K562 (cell line): ENCODE measurements around the gene WDR62. TPM values are rescaled to one million over a fixed set of nuclear protein-coding genes. Genes with fewer than 3 reads are reported as not detected.

Experiments
- ATAC-seq: fragments of 200-7000 bp; cut with Tn5 transposase; 3 replicates; pipeline ENCODE4 v1.9.1; 2020; ENCODE audit warnings: moderate library complexity
- BruUV-seq: library from RNA; stranded (reverse); fragments of 400-500 nt; replicated peaks from 2 replicates; lab custom pipeline; 2021; lab: Mats Ljungman, UMichigan
- CTCF ChIA-PET: fragments of 300-600 bp; formaldehyde crosslinking; extraction: SDS; loops from one replicate; lab custom pipeline; 2021; ENCODE audit warnings: low intra/inter-chr PET ratio; lab: Yijun Ruan, JAX
- POLR2A ChIA-PET: fragments of 300-600, 350-650 bp; sonication (Branson Sonifier 250); formaldehyde crosslinking; extraction: SDS; loops from one replicate; lab custom pipeline; 2021; ENCODE audit warnings: antibody characterized with exemption, inconsistent platforms; lab: Yijun Ruan, JAX
- DNase-seq, 4 experiments: peaks; one replicate each; pipeline versions ENCODE4 v3.0.0 to v3.0.0-alpha.2; 2011 to 2018; ENCODE audit warnings: low spot score in 3 of 4, mixed read lengths in 3 of 4; ENCODE audit errors: extremely low read depth in 1 of 4
- FAIRE-seq: peaks from 2 replicates; lab custom pipeline; 2011; peaks lifted over from hg19 to GRCh38; lab: Jason Lieb, UNC
- H2AFZ ChIP-seq: 2 replicates; pipeline ENCODE4 v1.6.0; 2011; ENCODE audit warnings: low read depth, low read length, control low read depth, inconsistent platforms
- H3K27ac ChIP-seq: fragments of 200-600 bp; 3 replicates; pipeline ENCODE4 v1.8.0; 2011; ENCODE audit warnings: low read depth, mild to moderate bottlenecking, control low read depth, inconsistent platforms, low read length, moderate library complexity, mixed read lengths; ENCODE audit errors: extremely low read depth
- H3K27me3 ChIP-seq, 2 experiments: fragments of 300-600 bp in 1 of 2; 2 replicates in 1 of 2; 3 replicates in 1 of 2; pipeline versions ENCODE4 v1.6.0 to v1.8.0; 2011; ENCODE audit warnings: inconsistent platforms in 2 of 2, low read length in 2 of 2, mild to moderate bottlenecking in 1 of 2, mixed read lengths in 1 of 2, moderate library complexity in 1 of 2; ENCODE audit not compliant: control insufficient read depth in 2 of 2, insufficient read depth in 2 of 2
- H3K36me3 ChIP-seq: fragments of 300-600 bp; 3 replicates; pipeline ENCODE4 v1.8.0; 2011; ENCODE audit warnings: mild to moderate bottlenecking, low read length, inconsistent platforms; ENCODE audit not compliant: control insufficient read depth, insufficient read depth
- H3K4me1 ChIP-seq, 2 experiments: fragments of 200-600 bp in 1 of 2; replicated peaks in 1 of 2; 2 replicates in 1 of 2; 3 replicates in 1 of 2; pipeline versions ENCODE4 v1.5.1 to v1.8.0; 2011; ENCODE audit warnings: inconsistent platforms in 2 of 2, low read length in 2 of 2, mild to moderate bottlenecking in 1 of 2, mixed read lengths in 1 of 2, moderate library complexity in 1 of 2; ENCODE audit not compliant: control insufficient read depth in 2 of 2, insufficient read depth in 2 of 2
- H3K4me2 ChIP-seq: 2 replicates; pipeline ENCODE4 v1.6.1; 2011; ENCODE audit warnings: low read length, control low read depth, inconsistent platforms, mixed read lengths; ENCODE audit not compliant: insufficient read depth
- H3K4me3 ChIP-seq: fragments of 200-600 bp; sonication (generic), shearing (Covaris generic); 2 replicates; pipeline ENCODE4 v1.5.1; 2016; ENCODE audit warnings: control low read depth, inconsistent platforms
- H3K79me2 ChIP-seq: fragments of 200-600 bp; 3 replicates; pipeline ENCODE4 v1.8.0; 2011; ENCODE audit warnings: low read length, inconsistent platforms; ENCODE audit not compliant: control insufficient read depth, insufficient read depth
- H3K9ac ChIP-seq, 2 experiments: 2 replicates each; pipeline versions ENCODE4 v1.6.0 to v1.6.1; 2011; ENCODE audit warnings: low read depth in 2 of 2, low read length in 2 of 2, control low read depth in 1 of 2, inconsistent platforms in 1 of 2, mild to moderate bottlenecking in 1 of 2, mixed read lengths in 1 of 2; ENCODE audit not compliant: insufficient read depth in 1 of 2
- H3K9me1 ChIP-seq: one replicate; pipeline ENCODE4 v1.6.0; 2011; ENCODE audit warnings: inconsistent platforms, mild to moderate bottlenecking, low read length, moderate library complexity; ENCODE audit not compliant: control insufficient read depth, insufficient read depth
- H3K9me3 ChIP-seq: replicated peaks from 2 replicates; pipeline ENCODE4 v1.5.1; 2011; ENCODE audit warnings: low read depth, low read length, inconsistent platforms; ENCODE audit not compliant: control insufficient read depth, insufficient read depth
- H4K20me1 ChIP-seq: replicated peaks from 2 replicates; pipeline ENCODE4 v1.6.1; 2011; ENCODE audit warnings: low read length, inconsistent platforms, mixed read lengths; ENCODE audit not compliant: control insufficient read depth, insufficient read depth
- BCOR ChIP-seq: fragments of 450-650 bp; IDR thresholded peaks from 2 replicates; pipeline ENCODE4 v1.6.1; 2016
- KAT2B ChIP-seq: IDR thresholded peaks from one replicate; pipeline ENCODE4 v1.6.1; 2012; ENCODE audit warnings: low read depth, mild to moderate bottlenecking, control low read depth, inconsistent platforms, low read length, moderate library complexity
- KDM1A ChIP-seq, 2 experiments: fragments of 450-650 bp; IDR thresholded peaks; 2 replicates each; pipeline ENCODE4 v1.6.1; 2016; ENCODE audit warnings: mild to moderate bottlenecking in 2 of 2
- MEIS2 ChIP-seq: fragments of 450-650 bp; IDR thresholded peaks from 2 replicates; pipeline ENCODE4 v1.6.1; 2014; ENCODE audit warnings: mild to moderate bottlenecking; ENCODE audit not compliant: partially characterized antibody
- PTRF ChIP-seq: fragments of 450-650 bp; IDR thresholded peaks from 2 replicates; pipeline ENCODE4 v1.6.1; 2016; ENCODE audit warnings: mild to moderate bottlenecking, missing genetic modification characterization, missing compliant biosample characterization
- RBM25 ChIP-seq: fragments of 200-400 bp; formaldehyde crosslinking; IDR thresholded peaks from 2 replicates; pipeline ENCODE4 v1.6.1; 2018; ENCODE audit warnings: low read length, low read depth, moderate library complexity; ENCODE audit not compliant: severe bottlenecking
- ZFP36 ChIP-seq: fragments of 150-350 bp; IDR thresholded peaks from 2 replicates; pipeline ENCODE4 v1.6.1; 2018; ENCODE audit warnings: low read length, low read depth; ENCODE audit not compliant: partially characterized antibody
- ZNF239 ChIP-seq: fragments of 250-450 bp; sonication (Bioruptor Pico); IDR thresholded peaks from 2 replicates; pipeline ENCODE4 v1.4.0; 2020; ENCODE audit warnings: mild to moderate bottlenecking
- WGBS: fragments of 100-300 bp; shearing (Covaris generic); methylation state at CpG from one replicate; pipeline ENCODE4 v1.1.6; 2016; ENCODE audit warnings: low coverage, mixed read lengths; ENCODE audit not compliant: insufficient coverage; ENCODE audit errors: missing lambda C conversion rate; 5-methylcytosine and 5-hydroxymethylcytosine counted together
- in situ Hi-C: fragments of 300-500 bp; cut with MboI; formaldehyde crosslinking; loops from 4 replicates; pipeline ENCODE4 v1.15.0; 2018; ENCODE audit warnings: inconsistent platforms, mixed read lengths
- intact Hi-C: fragments of 100-400 bp; cut with micrococcal nuclease; formaldehyde crosslinking; loops from 2 replicates; pipeline ENCODE4 v1.14.2; 2022
- polyA plus RNA-seq, 8 experiments: library from polyadenylated mRNA; depleted of rRNA in 4 of 8; stranded (reverse) in 5 of 8; unstranded in 3 of 8; fragments of >200 nt; fragmentation: Nextera tagmentation in 2 of 8; fragmentation: Illumina TruSeq in 1 of 8; extraction: Ambion mirVana in 2 of 8; extraction: Trizol in 1 of 8; gene quantifications; 2 replicates each; pipeline versions ENCODE4 v1.2.1 to v1.2.3, GENCODE V29; 2011 to 2014; ENCODE audit warnings: inconsistent platforms in 1 of 8, missing spikeins in 1 of 8
- total RNA-seq, 7 experiments: library from RNA; depleted of rRNA in 6 of 7; stranded (reverse); fragments of >200 nt in 6 of 7; fragmentation: Illumina TruSeq in 2 of 7; extraction: Trizol in 2 of 7; gene quantifications; 2 replicates each; pipeline versions ENCODE4 v1.2.1 to v1.2.3, GENCODE V29; 2011 to 2021; ENCODE audit warnings: low replicate concordance in 1 of 7

The WDR62 gene
- total and polyA plus RNA-seq, 9 of the 15 experiments (the other 6 are each of a cell fraction or from before 2014, with no cell fraction given), result 0.35 to 32.8 (median 14.4) TPM

GRCh38 chr19:36110487-36111199 lies 55.9 kb downstream of the WDR62 start, which contains the start of gene OVOL3:
OVOL3 (plus strand) TSS chr19:36111143; CDS start chr19:36111203, 60 bp downstream.
- no peaks in the 10 kb centered on the region for H3K9me3 ChIP-seq
- peaks cover 5 to 32% of the 10 kb centered on the region in 2 experiments; a peak in 3 of 5 replicates for H3K4me1 ChIP-seq
- ChIA-PET POLR2A (interaction anchor here (0.7 to 1.1 kb wide), 4 partner anchors 9 to 110 kb away, joined by 3 to 4 read pairs (median 3); no protein-coding TSS in a partner anchor), CTCF (no interaction called here)
- no peak within 1 kb of the TSS for H3K4me3 ChIP-seq
- in situ Hi-C loops, result no loop called here
- FAIRE-seq (no peak), ATAC-seq (no peak), DNase-seq (no peak)
- BruUV-seq, result no TSS peak
- intact Hi-C loops, result loop anchor here (5.0 to 10.0 kb wide), 2 partner anchors 48 to 116 kb away; partner anchors contain the start of gene SDHAF1
- peak within 1 kb of the TSS in 1 of 2 experiments; percentile 48; a peak in 2 of 4 replicates for H3K9ac ChIP-seq
- WGBS, result 17% methylated on average over 1 of the region's 1 CpG
- H3K36me3 ChIP-seq, result peaks cover 34% of the 10 kb centered on the region; the same call in 2 of the 3 replicates
- TF ChIP-seq PTRF, result no peak
- 0 out of 2 replicates have a peak, but pooled peaks have one; percentile 33 for TF ChIP-seq BCOR
- peak; percentile 28 to 41; a peak in 2 of 4 replicates for TF ChIP-seq KDM1A (IDR thresholded peaks at IDR 0.05)
- peak; percentile 80 for TF ChIP-seq ZFP36
- TF ChIP-seq RBM25, result peak; percentile 48
- TF ChIP-seq KAT2B, result no peak
- TF ChIP-seq MEIS2, result no peak
- no peak for TF ChIP-seq ZNF239 (CRISPR knock-in tag)
- no peak within 1 kb of the TSS for H3K27ac ChIP-seq
- no peaks in the 10 kb centered on the region for H3K27me3 ChIP-seq
- H2AFZ ChIP-seq, result no peak within 1 kb of the TSS
- H3K79me2 ChIP-seq, result peaks cover 14% of the 10 kb centered on the region
- peaks cover 3% of the 10 kb centered on the region for H3K9me1 ChIP-seq
- no peaks in the 10 kb centered on the region; the same call in 1 of the 2 replicates for H4K20me1 ChIP-seq
- H3K4me2 ChIP-seq, result no peak within 1 kb of the TSS
